Measurements from ENCODE around the gene PTPRJ. TPM values are rescaled to one million over a fixed set of nuclear protein-coding genes. Genes with fewer than 3 reads are reported as not detected.

PTPRJ gene
- total RNA-seq, 1 experiment from 2014 or later: 10.5 TPM

GRCh38 chr11:48096588-48097525 is 116.5 kb downstream of the PTPRJ start:
- H3K79me2 ChIP-seq (ENCODE audit: low read length): peaks cover 65% of the 10 kb centered on the region
- no TSS peak for BruUV-seq (replicated peaks)
- DNase-seq: peak; percentile 82
- peaks cover 49% of the 10 kb centered on the region for H3K4me1 ChIP-seq (ENCODE audit: insufficient read depth, low read length)
- H3K27me3 ChIP-seq (ENCODE audit: low read length): no peaks in the 10 kb centered on the region
- CTCF ChIA-PET: no interaction called here
- peak; percentile 62 for ATAC-seq
- POLR2A ChIA-PET (ENCODE audit: unreplicated experiment): no interaction called here
- no peak for TF ChIP-seq EZH2phosphoT487 (IDR thresholded peaks at IDR 0.05; ENCODE audit: borderline replicate concordance, low read length)
- H3K9me3 ChIP-seq (ENCODE audit: low read length): no peaks in the 10 kb centered on the region
- H3K36me3 ChIP-seq (ENCODE audit: low read depth, low read length): no peaks in the 10 kb centered on the region
- intact Hi-C loops (cut with micrococcal nuclease): no loop called here
- H3K4me3 ChIP-seq (ENCODE audit: low read length): no peak overlapping the region
- no peaks in the 10 kb centered on the region for H3F3A ChIP-seq (ENCODE audit: low read length, unreplicated experiment)
- no peaks in the 10 kb centered on the region for H4K20me1 ChIP-seq (ENCODE audit: low read length)
- peak overlapping the region; percentile 21; the same call in 1 of the 2 replicates for H3K9ac ChIP-seq (ENCODE audit: low read length)
- no peak overlapping the region for H2AFZ ChIP-seq (ENCODE audit: low read length)
- H3K9me2 ChIP-seq (replicated peaks; ENCODE audit: low read length): no peaks in the 10 kb centered on the region
- H3K27ac ChIP-seq (ENCODE audit: low read length): peak overlapping the region; percentile 73
- peak overlapping the region; percentile 50 for H3K4me2 ChIP-seq (ENCODE audit: low read length)

GRCh38 chr11:48098024-48098423 is 117.7 kb downstream of the PTPRJ start:
- ChIA-PET POLR2A (ENCODE audit: unreplicated experiment) (no interaction called here), CTCF (interaction anchor here (0.6 kb wide), 1 partner anchor 34 kb away, joined by 3 read pairs; no protein-coding TSS in a partner anchor)

GRCh38 chr11:48099916-48100446 is 119.6 kb downstream of the PTPRJ start:
- DNase-seq (no peak), ATAC-seq (no peak)
- Histone ChIP-seq H3F3A (ENCODE audit: low read length, unreplicated experiment) (no peaks in the 10 kb centered on the region), H3K36me3 (ENCODE audit: low read depth, low read length) (no peaks in the 10 kb centered on the region), H3K9me3 (ENCODE audit: low read length) (no peaks in the 10 kb centered on the region), H3K4me3 (ENCODE audit: low read length) (no peak overlapping the region), H3K9ac (ENCODE audit: low read length) (no peak overlapping the region), H4K20me1 (ENCODE audit: low read length) (no peaks in the 10 kb centered on the region), H3K27me3 (ENCODE audit: low read length) (no peaks in the 10 kb centered on the region), H3K4me2 (ENCODE audit: low read length) (no peak overlapping the region), H3K79me2 (ENCODE audit: low read length) (peaks cover 64% of the 10 kb centered on the region), H3K27ac (ENCODE audit: low read length) (no peak overlapping the region), H3K4me1 (ENCODE audit: insufficient read depth, low read length) (peaks cover 33% of the 10 kb centered on the region), H3K9me2 (replicated peaks; ENCODE audit: low read length) (no peaks in the 10 kb centered on the region), H2AFZ (ENCODE audit: low read length) (no peak overlapping the region)
- intact Hi-C loops (cut with micrococcal nuclease): no loop called here
- ChIA-PET POLR2A (ENCODE audit: unreplicated experiment) (no interaction called here), CTCF (no interaction called here)
- TF ChIP-seq EZH2phosphoT487 (IDR thresholded peaks at IDR 0.05; ENCODE audit: borderline replicate concordance, low read length): no peak
- no peak for TF ChIP-seq EZH2 (IDR thresholded peaks at IDR 0.05; ENCODE audit: low read length, unreplicated experiment)
- no peak for TF ChIP-seq CTCF (conservative IDR thresholded peaks at IDR 0.05; ENCODE audit: low read depth, low read length)
- no TSS peak for BruUV-seq (replicated peaks)

More at GRCh38 chr11:48098024-48098423, 117.7 kb downstream of the PTPRJ start:
- no peak for TF ChIP-seq CTCF (conservative IDR thresholded peaks at IDR 0.05; ENCODE audit: low read depth, low read length)
- TF ChIP-seq EZH2 (IDR thresholded peaks at IDR 0.05; ENCODE audit: low read length, unreplicated experiment): no peak
- Histone ChIP-seq H2AFZ (ENCODE audit: low read length) (no peak overlapping the region), H3K9me3 (ENCODE audit: low read length) (no peaks in the 10 kb centered on the region), H3K27ac (ENCODE audit: low read length) (peak overlapping the region; percentile 73; the same call in 1 of the 2 replicates), H3K79me2 (ENCODE audit: low read length) (peaks cover 64% of the 10 kb centered on the region), H3K27me3 (ENCODE audit: low read length) (no peaks in the 10 kb centered on the region), H3K4me3 (ENCODE audit: low read length) (no peak overlapping the region), H3K9ac (ENCODE audit: low read length) (no peak overlapping the region), H3K9me2 (replicated peaks; ENCODE audit: low read length) (no peaks in the 10 kb centered on the region), H3K36me3 (ENCODE audit: low read depth, low read length) (no peaks in the 10 kb centered on the region), H3F3A (ENCODE audit: low read length, unreplicated experiment) (no peaks in the 10 kb centered on the region), H3K4me1 (ENCODE audit: insufficient read depth, low read length) (peaks cover 41% of the 10 kb centered on the region), H3K4me2 (ENCODE audit: low read length) (no peak overlapping the region), H4K20me1 (ENCODE audit: low read length) (no peaks in the 10 kb centered on the region)
- no peak for DNase-seq
- BruUV-seq (replicated peaks): no TSS peak
- ATAC-seq: no peak
- intact Hi-C loops (cut with micrococcal nuclease): no loop called here
